ENCODE measurements around the gene DSTN. TPM values are rescaled to one million over a fixed set of nuclear protein-coding genes. Genes with fewer than 3 reads are reported as not detected.
A peak's percentile ranks its signal among the peaks of the same experiment; 100 is the strongest.

The DSTN gene
- total and polyA plus RNA-seq, 2 of the 4 experiments (the other 2 are of a cell fraction) = 221 to 269 TPM

DNA sequence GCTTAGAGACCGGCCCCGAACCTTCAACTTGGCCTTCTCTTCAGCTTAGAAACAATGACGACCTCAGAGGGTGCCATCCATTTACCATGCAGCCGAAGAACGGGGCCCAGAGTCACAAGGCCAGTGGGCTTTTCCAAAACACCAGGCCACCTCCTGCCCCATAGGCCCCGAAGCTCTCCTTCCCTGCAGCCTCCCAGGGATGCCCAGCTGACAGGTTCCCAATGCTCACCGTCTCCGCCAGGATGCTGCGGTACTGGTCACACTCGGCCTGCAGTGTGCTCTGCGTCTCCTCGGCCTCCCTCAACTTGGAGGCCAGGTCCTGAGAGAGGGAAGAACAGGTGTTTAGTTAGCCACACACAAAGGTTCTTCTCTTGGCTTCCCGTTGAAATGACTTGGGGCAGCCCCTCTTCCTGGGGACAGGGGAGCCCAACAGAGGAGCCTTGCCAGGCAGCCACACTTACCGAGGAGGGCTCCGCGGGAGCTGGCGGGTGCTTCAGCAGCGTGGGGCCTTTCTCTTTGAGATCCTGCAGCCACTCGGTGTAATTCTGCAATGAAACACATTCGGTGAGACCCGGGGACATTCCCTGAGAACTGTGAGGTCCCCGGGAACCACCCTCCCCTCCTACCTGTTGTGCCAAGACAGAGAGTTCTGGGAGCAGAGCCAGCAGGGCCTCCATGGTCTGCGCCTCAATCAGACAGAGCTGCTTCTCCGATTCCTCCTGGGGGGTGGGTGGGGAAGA, 51.5 kb downstream of the DSTN start:
- ChIA-PET POLR2A (ENCODE audit: unreplicated experiment) (no interaction called here), CTCF (no interaction called here)
- 90% methylated on average over 9 of the region's 24 CpGs; no CpG with 5 or more reads in 1 of the 2 experiments for WGBS, 2 experiments (ENCODE audit: extremely low coverage in 2 of 2, insufficient read length in 1 of 2)
- Histone ChIP-seq H3K36me3 (ENCODE audit: control insufficient read depth, insufficient read depth, low read length) (peaks cover 96% of the 10 kb centered on the region), H3K27me3 (ENCODE audit: control insufficient read depth, insufficient read depth, low read length) (no peaks in the 10 kb centered on the region), H3K4ac (ENCODE audit: low read depth, low read length) (no peak overlapping the region), H3K14ac (replicated peaks; ENCODE audit: low read depth, low read length) (no peak overlapping the region), H4K8ac (ENCODE audit: low read depth in 2 of 2, low read length in 2 of 2) (no peak overlapping the region), H4K20me1 (ENCODE audit: insufficient read depth, low read length) (peaks cover 66% of the 10 kb centered on the region), H2BK120ac (ENCODE audit: low read depth, low read length) (no peak overlapping the region), H3K9me1 (ENCODE audit: insufficient read depth, low read length) (no peaks in the 10 kb centered on the region), H2BK15ac (ENCODE audit: low read depth, low read length) (no peak overlapping the region), H3K9me3 (ENCODE audit: control insufficient read depth, insufficient read depth, low read length) (no peaks in the 10 kb centered on the region), H3K4me2 (ENCODE audit: low read depth, low read length) (no peak overlapping the region), H3K79me1 (ENCODE audit: low read depth in 1 of 2, low read length in 2 of 2) (peaks cover 24 to 72% of the 10 kb centered on the region in 2 experiments), H3K56ac (ENCODE audit: extremely low read depth, insufficient read depth, low read length) (no peak overlapping the region), H3K27ac (ENCODE audit: insufficient read depth, low read length) (no peak overlapping the region), H2AK5ac (ENCODE audit: low read depth, low read length) (no peak overlapping the region), H3K23ac (ENCODE audit: low read depth, low read length) (no peak overlapping the region), H4K91ac (ENCODE audit: insufficient read depth, low read depth, low read length) (no peak overlapping the region), H3K18ac (ENCODE audit: low read depth, low read length) (no peak overlapping the region), H2BK5ac (ENCODE audit: low read depth, low read length, poor library complexity, severe bottlenecking) (no peak overlapping the region), H3K9ac (ENCODE audit: low read depth, low read length) (no peak overlapping the region), H3K4me1 (ENCODE audit: control insufficient read depth, insufficient read depth, low read length) (no peaks in the 10 kb centered on the region), H3K4me3 (ENCODE audit: insufficient read depth, low read depth, low read length) (no peak overlapping the region), H2AFZ (replicated peaks; ENCODE audit: low read length, poor library complexity) (no peak overlapping the region), H2BK20ac (ENCODE audit: low read depth, low read length) (no peak overlapping the region), H4K5ac (ENCODE audit: low read depth, low read length) (no peak overlapping the region), H2AK9ac (replicated peaks; ENCODE audit: low read depth, low read length, poor library complexity) (peak overlapping the region; percentile 3)
- TF ChIP-seq CHD1 (IDR thresholded peaks at IDR 0.05; ENCODE audit: low read depth, low read length) = no peak
- no peak for TF ChIP-seq CTCF (conservative IDR thresholded peaks at IDR 0.05; ENCODE audit: low read depth, low read length)
- no peak for TF ChIP-seq POLR2A (IDR thresholded peaks at IDR 0.05; ENCODE audit: low read depth, low read length)
- no peak for TF ChIP-seq MAFK (IDR thresholded peaks at IDR 0.05; ENCODE audit: low read depth, low read length)
- no peak for TF ChIP-seq MAZ (IDR thresholded peaks at IDR 0.05; ENCODE audit: borderline replicate concordance, low read depth, low read length)
- no peak for TF ChIP-seq MXI1 (IDR thresholded peaks at IDR 0.05; ENCODE audit: borderline replicate concordance, low read depth, low read length)
- TF ChIP-seq FOS (IDR thresholded peaks at IDR 0.05; ENCODE audit: low read depth, low read length) = no peak
- no peak for TF ChIP-seq SMC3 (IDR thresholded peaks at IDR 0.05; ENCODE audit: low read depth, low read length)
- no peak for TF ChIP-seq RAD21 (IDR thresholded peaks at IDR 0.05; ENCODE audit: low read length)
- no peak for TF ChIP-seq NFE2L2 (IDR thresholded peaks at IDR 0.05; ENCODE audit: low read depth, low read length)
- no peak for TF ChIP-seq USF2 (IDR thresholded peaks at IDR 0.05; ENCODE audit: low read depth, low read length)
- no peak for TF ChIP-seq RCOR1 (IDR thresholded peaks at IDR 0.05; ENCODE audit: insufficient replicate concordance, low read length)
- no peak for TF ChIP-seq BHLHE40 (IDR thresholded peaks at IDR 0.05; ENCODE audit: low read depth, low read length)
- no peak for TF ChIP-seq RFX5 (IDR thresholded peaks at IDR 0.05; ENCODE audit: low read depth, low read length)
- in situ Hi-C loops (cut with MboI; ENCODE audit: low sequenced_read_pairs) = no loop called here
- DNase-seq (no peak), ATAC-seq (ENCODE audit: low read depth) (no peak)
- intact Hi-C loops (cut with micrococcal nuclease) = no loop called here
- dilution Hi-C loops (cut with HindIII; ENCODE audit: low sequenced_read_pairs, unreplicated experiment) = no loop called here
- no TSS peak for BruUV-seq (replicated peaks)
